SK-N-SH (cell line): ENCODE data around the gene CTXND1. TPM values are rescaled to one million over a fixed set of nuclear protein-coding genes. Genes with fewer than 3 reads are reported as not detected.
A peak's percentile ranks its signal among the peaks of the same experiment; 100 is the strongest.

ENCODE experiments used
- CTCF ChIA-PET: fragments of 300-600, 350-600 bp; formaldehyde crosslinking; extraction: SDS; loops from one replicate; lab custom pipeline; 2021; lab: Yijun Ruan, JAX
- POLR2A ChIA-PET: fragments of 350-600 bp; sonication (Branson Sonifier 250); formaldehyde crosslinking; extraction: SDS; loops from one replicate; lab custom pipeline; 2020; ENCODE audit warnings: antibody characterized with exemption, inconsistent platforms; lab: Yijun Ruan, JAX
- DNase-seq: peaks from one replicate; pipeline ENCODE4 v3.0.0; 2012
- H2AFZ ChIP-seq: fragments of 200-600 bp; sonication (generic); 2 replicates; pipeline ENCODE4 v1.8.1; 2016; ENCODE audit warnings: antibody characterized with exemption, mild to moderate bottlenecking, low read depth
- H3F3A ChIP-seq: fragments of 200-600 bp; sonication (generic); replicated peaks from 2 replicates; pipeline ENCODE3; 2016; ENCODE audit warnings: antibody characterized with exemption, mild to moderate bottlenecking; ENCODE audit not compliant: insufficient read depth
- H3K27ac ChIP-seq, 2 experiments: fragments of 200-500 bp in 1 of 2; fragments of 200-600 bp in 1 of 2; sonication (Bioruptor generic) in 1 of 2; sonication (generic), shearing (Covaris generic) in 1 of 2; 2 replicates each; pipeline versions ENCODE4 v1.5.1 to v1.6.1; 2014 to 2016; ENCODE audit warnings: low read depth in 2 of 2, inconsistent platforms in 1 of 2, low read length in 1 of 2, mild to moderate bottlenecking in 1 of 2, mixed read lengths in 1 of 2
- H3K27me3 ChIP-seq: fragments of 200-600 bp; sonication (generic), shearing (Covaris generic); 2 replicates; pipeline ENCODE4 v1.6.1; 2016; ENCODE audit warnings: mixed run types; ENCODE audit not compliant: insufficient read depth
- H3K36me3 ChIP-seq, 2 experiments: fragments of 200-500 bp in 1 of 2; fragments of 200-600 bp in 1 of 2; sonication (Bioruptor generic) in 1 of 2; sonication (generic) in 1 of 2; replicated peaks in 1 of 2; 2 replicates each; pipeline versions ENCODE3 to v1.5.1; 2014 to 2016; ENCODE audit warnings: low read length in 1 of 2, mild to moderate bottlenecking in 1 of 2; ENCODE audit not compliant: insufficient read depth in 2 of 2, control insufficient read depth in 1 of 2
- H3K4me1 ChIP-seq, 2 experiments: fragments of 200-500 bp in 1 of 2; fragments of 200-600 bp in 1 of 2; sonication (Bioruptor generic) in 1 of 2; sonication (generic), shearing (Covaris generic) in 1 of 2; 2 replicates each; pipeline versions ENCODE4 v1.5.1 to v1.6.1; 2014 to 2016; ENCODE audit warnings: low read depth in 1 of 2, low read length in 1 of 2, mixed run types in 1 of 2; ENCODE audit not compliant: insufficient read depth in 2 of 2, control insufficient read depth in 1 of 2
- H3K4me2 ChIP-seq: fragments of 200-600 bp; sonication (generic), shearing (Covaris generic); 2 replicates; pipeline ENCODE4 v1.6.1; 2017; ENCODE audit warnings: mixed run types
- H3K4me3 ChIP-seq, 2 experiments: fragments of 200-500 bp in 1 of 2; fragments of 200-600 bp in 1 of 2; sonication (Bioruptor generic) in 1 of 2; sonication (generic), shearing (Covaris generic) in 1 of 2; 2 replicates each; pipeline versions ENCODE4 v1.5.1 to v1.8.1; 2014 to 2016; ENCODE audit warnings: low read depth in 2 of 2, inconsistent platforms in 1 of 2, low read length in 1 of 2, mild to moderate bottlenecking in 1 of 2, mixed read lengths in 1 of 2, moderate library complexity in 1 of 2
- H3K79me2 ChIP-seq: fragments of 200-600 bp; sonication (generic); 2 replicates; pipeline ENCODE4 v1.8.1; 2017; ENCODE audit warnings: mild to moderate bottlenecking; ENCODE audit not compliant: insufficient read depth
- H3K9ac ChIP-seq: fragments of 200-600 bp; sonication (generic); 2 replicates; pipeline ENCODE4 v1.6.1; 2017; ENCODE audit warnings: mixed run types
- H3K9me2 ChIP-seq: fragments of 200-600 bp; sonication (generic); 2 replicates; pipeline ENCODE4 v1.6.1; 2017; ENCODE audit warnings: mixed run types
- H3K9me3 ChIP-seq: fragments of 200-600 bp; sonication (generic); 2 replicates; pipeline ENCODE4 v1.6.1; 2017; ENCODE audit warnings: mixed run types, mild to moderate bottlenecking, moderate library complexity
- H4K20me1 ChIP-seq: fragments of 200-600 bp; sonication (generic); 2 replicates; pipeline ENCODE4 v1.6.1; 2017; ENCODE audit warnings: mild to moderate bottlenecking, mixed run types; ENCODE audit not compliant: insufficient read depth
- CTCF ChIP-seq: fragments of 200-600 bp; sonication (generic); IDR thresholded peaks from 2 replicates; pipeline ENCODE4 v1.6.1; 2017; ENCODE audit warnings: antibody characterized with exemption, mild to moderate bottlenecking, moderate library complexity
- ELF1 ChIP-seq: IDR thresholded peaks from 2 replicates; pipeline ENCODE4 v1.4.0; 2012
- EP300 ChIP-seq, 2 experiments: IDR thresholded peaks; 2 replicates each; pipeline versions ENCODE4 v1.4.0 to v1.6.1; 2012; ENCODE audit warnings: borderline replicate concordance in 1 of 2, low read depth in 1 of 2, low read length in 1 of 2
- FOXJ3 ChIP-seq: sonication (generic); formaldehyde crosslinking; IDR thresholded peaks from 2 replicates; pipeline ENCODE4 v1.5.1; 2020; ENCODE audit warnings: mild to moderate bottlenecking, missing genetic modification reagents
- FOXM1 ChIP-seq: IDR thresholded peaks from 2 replicates; pipeline ENCODE4 v1.4.0; 2012; ENCODE audit warnings: low read depth, mild to moderate bottlenecking
- GATA2 ChIP-seq: sonication (generic); formaldehyde crosslinking; IDR thresholded peaks from 2 replicates; pipeline ENCODE4 v1.5.0; 2020; ENCODE audit warnings: mild to moderate bottlenecking, missing genetic modification reagents
- MEF2A ChIP-seq: IDR thresholded peaks from 2 replicates; pipeline ENCODE4 v1.4.0; 2012; ENCODE audit warnings: low read depth, borderline replicate concordance
- NRF1 ChIP-seq: IDR thresholded peaks from 2 replicates; pipeline ENCODE4 v1.6.1; 2012; ENCODE audit warnings: low read depth, mild to moderate bottlenecking, low read length
- PBX3 ChIP-seq: IDR thresholded peaks from 2 replicates; pipeline ENCODE4; 2012
- POLR2AphosphoS5 ChIP-seq: IDR thresholded peaks from 2 replicates; pipeline ENCODE4 v1.6.1; 2012; ENCODE audit warnings: low read depth, low read length
- RCOR1 ChIP-seq: fragments of 150-350 bp; IDR thresholded peaks from 2 replicates; pipeline ENCODE4 v1.6.1; 2017; ENCODE audit warnings: antibody characterized with exemption, low read length
- RFX5 ChIP-seq: IDR thresholded peaks from 2 replicates; pipeline ENCODE4 v1.6.1; 2012; ENCODE audit warnings: mild to moderate bottlenecking, improper control_type of control experiment, low read length
- RXRA ChIP-seq: IDR thresholded peaks from 2 replicates; pipeline ENCODE4 v1.4.0; 2012; ENCODE audit warnings: low read depth, mild to moderate bottlenecking, borderline replicate concordance
- SIN3A ChIP-seq: IDR thresholded peaks from 2 replicates; pipeline ENCODE4 v1.6.1; 2012; ENCODE audit warnings: low read depth, mild to moderate bottlenecking, low read length, moderate library complexity, borderline replicate concordance
- SMC3 ChIP-seq: IDR thresholded peaks from 2 replicates; pipeline ENCODE4 v1.6.1; 2012; ENCODE audit warnings: low read depth, low read length, improper control_type of control experiment
- TAF1 ChIP-seq: IDR thresholded peaks from 2 replicates; pipeline ENCODE4 v1.6.1; 2012; ENCODE audit warnings: low read depth, mild to moderate bottlenecking, low read length, moderate library complexity, borderline replicate concordance
- TCF12 ChIP-seq: IDR thresholded peaks from 2 replicates; pipeline ENCODE4 v1.4.0; 2012
- TEAD4 ChIP-seq: IDR thresholded peaks from 2 replicates; pipeline ENCODE4 v1.4.0; 2012; ENCODE audit warnings: mild to moderate bottlenecking, borderline replicate concordance; ENCODE audit not compliant: insufficient read depth
- USF1 ChIP-seq: IDR thresholded peaks from 2 replicates; pipeline ENCODE4 v1.4.0; 2012; ENCODE audit warnings: low read depth, borderline replicate concordance
- YY1 ChIP-seq: IDR thresholded peaks from 2 replicates; pipeline ENCODE4 v1.4.0; 2012; ENCODE audit warnings: low read depth, mild to moderate bottlenecking
- WGBS: methylation state at CpG from one replicate; pipeline ENCODE4 v1.1.6; 2017; ENCODE audit warnings: low lambda C conversion rate; 5-methylcytosine and 5-hydroxymethylcytosine counted together
- polyA plus RNA-seq, 3 experiments: library from polyadenylated mRNA; depleted of rRNA; stranded (reverse); fragments of >200 nt; gene quantifications; 2 replicates each; pipeline ENCODE4 v1.2.3, GENCODE V29; 2012

Gene CTXND1
- polyA plus RNA-seq, 1 of the 3 experiments (the other 2 are of a cell fraction) = not detected

GRCh38 chr15:80155001-80155377, 97.0 kb downstream of the CTXND1 start:
- H3K9me3 ChIP-seq = no peaks in the 10 kb centered on the region
- H2AFZ ChIP-seq = no peak overlapping the region
- H3K9me2 ChIP-seq = no peaks in the 10 kb centered on the region
- H4K20me1 ChIP-seq = no peaks in the 10 kb centered on the region
- no peak for DNase-seq
- H3K79me2 ChIP-seq = no peaks in the 10 kb centered on the region
- no peaks in the 10 kb centered on the region for H3K27me3 ChIP-seq
- CTCF ChIA-PET = no interaction called here
- 91% methylated on average over 5 of the region's 5 CpGs for WGBS
- H3F3A ChIP-seq = peaks cover 11% of the 10 kb centered on the region
- H3K9ac ChIP-seq = no peak overlapping the region
- TF ChIP-seq RXRA (no peak), SIN3A (no peak)
- TF ChIP-seq, all 33 proteins: peak for 0
- Histone ChIP-seq H3K4me3 (no peak overlapping the region), H3K4me2 (no peak overlapping the region), H3K27ac (no peak overlapping the region), H3K36me3 (peaks cover 0 to 10% of the 10 kb centered on the region in 2 experiments), H3K4me1 (peaks cover 0 to 14% of the 10 kb centered on the region in 2 experiments; a peak in 1 of 4 replicates)
- POLR2A ChIA-PET = no interaction called here

GRCh38 chr15:80154336-80154735, 97.7 kb downstream of the CTXND1 start:
- Histone ChIP-seq H3F3A (peaks cover 11% of the 10 kb centered on the region), H3K27ac (no peak overlapping the region), H4K20me1 (no peaks in the 10 kb centered on the region), H3K4me3 (no peak overlapping the region), H3K79me2 (no peaks in the 10 kb centered on the region), H3K9me2 (no peaks in the 10 kb centered on the region), H2AFZ (no peak overlapping the region), H3K9me3 (no peaks in the 10 kb centered on the region), H3K4me2 (peak overlapping the region; percentile 93), H3K27me3 (no peaks in the 10 kb centered on the region), H3K4me1 (peaks cover 0 to 14% of the 10 kb centered on the region in 2 experiments; a peak in 1 of 4 replicates), H3K36me3 (peaks cover 0 to 10% of the 10 kb centered on the region in 2 experiments)
- CTCF ChIA-PET = interaction anchor here (1.4 kb wide), 1 partner anchor 19 kb away, joined by 5 read pairs; no protein-coding TSS in a partner anchor
- TF ChIP-seq POLR2AphosphoS5 (no peak), FOXM1 (no peak), ELF1 (no peak), RCOR1 (no peak), GATA2 (no peak), USF1 (no peak), NRF1 (no peak), YY1 (no peak), RXRA (no peak), TAF1 (no peak)
- TF ChIP-seq, all 33 proteins: peak for 0
- no peak for DNase-seq
- H3K9ac ChIP-seq = no peak overlapping the region
- POLR2A ChIA-PET = no interaction called here
- 91% methylated on average over 5 of the region's 6 CpGs for WGBS

- H3K4me2 ChIP-seq = peak overlapping the region; percentile 93
- no peaks in the 10 kb centered on the region for H3K79me2 ChIP-seq
- H3K27ac ChIP-seq = peak overlapping the region in 1 of 2 experiments; percentile 32; a peak in 3 of 4 replicates
- H3K9me2 ChIP-seq = no peaks in the 10 kb centered on the region
- peaks cover 0 to 14% of the 10 kb centered on the region in 2 experiments; a peak in 1 of 4 replicates for H3K4me1 ChIP-seq
- no peak overlapping the region for H2AFZ ChIP-seq
- H3K9me3 ChIP-seq = no peaks in the 10 kb centered on the region
- H3K4me3 ChIP-seq = peak overlapping the region; percentile 67 to 81; a peak in 2 of 4 replicates
- peaks cover 11% of the 10 kb centered on the region for H3F3A ChIP-seq
- WGBS = 77% methylated on average over 4 of the region's 4 CpGs
- peak overlapping the region; percentile 70; the same call in 1 of the 2 replicates for H3K9ac ChIP-seq
- no peak for DNase-seq
- H3K36me3 ChIP-seq = peaks cover 0 to 10% of the 10 kb centered on the region in 2 experiments
- H3K27me3 ChIP-seq = no peaks in the 10 kb centered on the region
- ChIA-PET CTCF (interaction anchor here (1.4 kb wide), 1 partner anchor 20 kb away, joined by 5 read pairs; no protein-coding TSS in a partner anchor), POLR2A (no interaction called here)
- no peaks in the 10 kb centered on the region for H4K20me1 ChIP-seq
- TF ChIP-seq GATA2 (no peak), EP300 (IDR thresholded peaks at IDR 0.05; ENCODE audit: borderline replicate concordance in 1 of 2, low read depth in 1 of 2, low read length in 1 of 2) (no peak), PBX3 (no peak), TEAD4 (no peak), CTCF (no peak), MEF2A (no peak), SMC3 (no peak), FOXJ3 (CRISPR knock-in tag) (no peak), TCF12 (no peak), FOXM1 (no peak), RFX5 (no peak)
Observed at GRCh38 chr15:80153900-80154299, 98.1 kb downstream of the CTXND1 start.
